Keratinocyte (primary cell): Measurements from ENCODE around the gene CCDC102B. TPM values are rescaled to one million over a fixed set of nuclear protein-coding genes. Genes with fewer than 3 reads are reported as not detected.

Source experiments
- DNase-seq: peaks from one replicate; pipeline ENCODE4 v3.0.0-alpha.2; 2011; ENCODE audit warnings: low read depth, missing footprints, low spot score
- FAIRE-seq: peaks from 2 replicates; lab custom pipeline; 2011; peaks lifted over from hg19 to GRCh38; lab: Jason Lieb, UNC
- H2AFZ ChIP-seq: 2 replicates; pipeline ENCODE4 v1.6.0; 2012; ENCODE audit warnings: low read length, control low read depth, inconsistent platforms; ENCODE audit not compliant: control insufficient read depth
- H3K27ac ChIP-seq: 2 replicates; pipeline ENCODE4 v1.5.1; 2011; ENCODE audit warnings: low read length; ENCODE audit not compliant: control insufficient read depth, insufficient read depth
- H3K27me3 ChIP-seq: 3 replicates; pipeline ENCODE4 v1.6.0; 2011; ENCODE audit warnings: low read length; ENCODE audit not compliant: control insufficient read depth, insufficient read depth; ENCODE audit errors: extremely low read depth
- H3K36me3 ChIP-seq, 2 experiments: 2 replicates in 1 of 2; 3 replicates in 1 of 2; pipeline ENCODE4 v1.5.1; 2011; ENCODE audit warnings: low read length in 2 of 2, mild to moderate bottlenecking in 1 of 2; ENCODE audit not compliant: control insufficient read depth in 2 of 2, insufficient read depth in 2 of 2; ENCODE audit errors: extremely low read depth in 1 of 2
- H3K4me1 ChIP-seq: 3 replicates; pipeline ENCODE4 v1.5.1; 2011; ENCODE audit warnings: low read length; ENCODE audit not compliant: control insufficient read depth, insufficient read depth; ENCODE audit errors: extremely low read depth
- H3K4me2 ChIP-seq: 3 replicates; pipeline ENCODE4 v1.6.0; 2011; ENCODE audit warnings: low read depth, low read length; ENCODE audit not compliant: control insufficient read depth, insufficient read depth; ENCODE audit errors: extremely low read depth
- H3K4me3 ChIP-seq, 3 experiments: fragments of 200-600 bp in 1 of 3; sonication (generic) in 1 of 3; 2 replicates in 2 of 3; 3 replicates in 1 of 3; pipeline ENCODE4 v1.5.1; 2011 to 2016; ENCODE audit warnings: low read length in 3 of 3, mild to moderate bottlenecking in 3 of 3, control low read depth in 2 of 3, inconsistent platforms in 1 of 3, low read depth in 1 of 3, mixed read lengths in 1 of 3, mixed run types in 1 of 3, moderate library complexity in 1 of 3; ENCODE audit not compliant: control insufficient read depth in 2 of 3, insufficient read depth in 2 of 3; ENCODE audit errors: extremely low read depth in 1 of 3
- H3K79me2 ChIP-seq: 2 replicates; pipeline ENCODE4 v1.6.0; 2012; ENCODE audit warnings: low read length; ENCODE audit not compliant: control insufficient read depth, insufficient read depth
- H3K9ac ChIP-seq: 3 replicates; pipeline ENCODE4 v1.6.0; 2011; ENCODE audit warnings: low read length; ENCODE audit not compliant: control insufficient read depth, insufficient read depth; ENCODE audit errors: extremely low read depth
- H3K9me1 ChIP-seq: 3 replicates; pipeline ENCODE4 v1.6.0; 2011; ENCODE audit warnings: low read length; ENCODE audit not compliant: control insufficient read depth, insufficient read depth; ENCODE audit errors: extremely low read depth
- H3K9me3 ChIP-seq: 2 replicates; pipeline ENCODE4 v1.5.1; 2012; ENCODE audit warnings: low read depth, low read length; ENCODE audit not compliant: control insufficient read depth
- H4K20me1 ChIP-seq: 3 replicates; pipeline ENCODE4 v1.6.0; 2011; ENCODE audit warnings: low read length; ENCODE audit not compliant: control insufficient read depth, insufficient read depth; ENCODE audit errors: extremely low read depth
- EZH2 ChIP-seq: IDR thresholded peaks from one replicate; pipeline ENCODE4 v1.6.1; 2012; ENCODE audit warnings: inconsistent platforms, mild to moderate bottlenecking, low read length, moderate library complexity
- dilution Hi-C: fragments of 300-500 bp; cut with MboI; formaldehyde crosslinking; loops from one replicate; pipeline ENCODE4 v1.7.0; 2020; ENCODE audit warnings: low sequenced_read_pairs; ENCODE audit not compliant: extremely low pct_ligation_motif_present
- polyA plus RNA-seq, 5 experiments: library from polyadenylated mRNA; depleted of rRNA in 3 of 5; stranded (reverse) in 3 of 5; stranded (forward) in 1 of 5; unstranded in 1 of 5; fragments of >200 nt; gene quantifications; 1 replicate in 1 of 5; 2 replicates in 3 of 5; 3 replicates in 1 of 5; pipeline versions ENCODE4 v1.2.1 to v1.2.3, GENCODE V29; 2011 to 2012; ENCODE audit warnings: missing spikeins in 2 of 5, low read depth in 1 of 5, low replicate concordance in 1 of 5
- TF ChIP-seq, protein P1 (sequence below), 3 experiments: IDR thresholded peaks in 1 of 3; conservative IDR thresholded peaks in 1 of 3; optimal IDR thresholded peaks in 1 of 3; 2 replicates in 2 of 3; 3 replicates in 1 of 3; pipeline versions ENCODE3 to v1.5.1; 2011; ENCODE audit warnings: low read length in 3 of 3, mild to moderate bottlenecking in 3 of 3, moderate library complexity in 2 of 3, control low read depth in 1 of 3, inconsistent platforms in 1 of 3; ENCODE audit not compliant: insufficient read depth in 2 of 3; ENCODE audit errors: extremely low read depth in 1 of 3

Gene CCDC102B
- polyA plus RNA-seq, 1 donor (not counting 4 experiments of a cell fraction or from before 2014, with no cell fraction given) = 0.60 TPM

DNA sequence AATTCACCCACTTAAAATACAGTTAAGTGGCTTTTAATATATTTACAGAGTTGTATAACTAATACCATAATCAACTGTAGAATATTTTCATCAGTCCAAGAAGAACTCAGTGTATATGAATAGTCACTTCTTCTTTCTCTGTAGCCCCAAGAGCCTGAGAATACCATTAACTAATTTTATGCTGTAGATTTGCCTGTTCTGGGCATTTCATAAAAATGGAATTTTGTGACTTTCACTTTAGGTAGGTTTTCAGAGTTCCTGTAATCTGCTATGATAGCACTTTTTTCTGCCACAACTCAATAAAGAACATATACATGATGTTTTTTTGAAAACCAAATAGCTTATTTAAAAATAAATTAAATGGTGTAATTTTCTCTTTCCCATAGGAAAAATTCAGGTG lies 57.6 kb downstream of the CCDC102B start:
- Histone ChIP-seq H3K9me1 (no peaks in the 10 kb centered on the region), H2AFZ (no peak overlapping the region)

DNA sequence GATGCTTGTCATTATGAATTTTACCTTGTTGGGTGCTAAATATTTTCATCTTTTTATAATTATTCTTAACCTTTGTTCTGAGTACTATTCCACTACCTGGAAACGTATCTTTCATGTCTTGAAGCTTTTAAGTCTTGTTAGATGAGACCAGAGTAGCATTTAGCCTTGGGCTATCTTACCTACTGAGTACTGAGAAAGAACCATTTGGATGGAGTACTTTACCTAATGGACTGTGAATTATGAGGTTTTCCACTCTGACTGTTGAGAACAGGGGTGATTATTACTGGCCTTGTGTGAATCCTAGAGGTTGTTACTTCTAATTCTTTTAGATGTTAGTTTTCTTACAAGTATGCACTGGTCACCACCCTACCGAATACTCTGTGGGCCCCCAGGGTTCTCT lies 63.5 kb downstream of the CCDC102B start:
- Histone ChIP-seq H3K36me3 (no peaks in the 10 kb centered on the region), H3K9ac (no peak overlapping the region), H3K4me2 (no peak overlapping the region), H3K79me2 (no peaks in the 10 kb centered on the region), H3K27ac (no peak overlapping the region), H3K4me3 (no peak overlapping the region), H2AFZ (no peak overlapping the region), H3K9me1 (no peaks in the 10 kb centered on the region), H3K4me1 (no peaks in the 10 kb centered on the region), H3K9me3 (no peaks in the 10 kb centered on the region), H3K27me3 (no peaks in the 10 kb centered on the region), H4K20me1 (no peaks in the 10 kb centered on the region)
- dilution Hi-C loops = no loop called here
- DNase-seq (no peak), FAIRE-seq (no peak)
- TF ChIP-seq, protein P1, sequence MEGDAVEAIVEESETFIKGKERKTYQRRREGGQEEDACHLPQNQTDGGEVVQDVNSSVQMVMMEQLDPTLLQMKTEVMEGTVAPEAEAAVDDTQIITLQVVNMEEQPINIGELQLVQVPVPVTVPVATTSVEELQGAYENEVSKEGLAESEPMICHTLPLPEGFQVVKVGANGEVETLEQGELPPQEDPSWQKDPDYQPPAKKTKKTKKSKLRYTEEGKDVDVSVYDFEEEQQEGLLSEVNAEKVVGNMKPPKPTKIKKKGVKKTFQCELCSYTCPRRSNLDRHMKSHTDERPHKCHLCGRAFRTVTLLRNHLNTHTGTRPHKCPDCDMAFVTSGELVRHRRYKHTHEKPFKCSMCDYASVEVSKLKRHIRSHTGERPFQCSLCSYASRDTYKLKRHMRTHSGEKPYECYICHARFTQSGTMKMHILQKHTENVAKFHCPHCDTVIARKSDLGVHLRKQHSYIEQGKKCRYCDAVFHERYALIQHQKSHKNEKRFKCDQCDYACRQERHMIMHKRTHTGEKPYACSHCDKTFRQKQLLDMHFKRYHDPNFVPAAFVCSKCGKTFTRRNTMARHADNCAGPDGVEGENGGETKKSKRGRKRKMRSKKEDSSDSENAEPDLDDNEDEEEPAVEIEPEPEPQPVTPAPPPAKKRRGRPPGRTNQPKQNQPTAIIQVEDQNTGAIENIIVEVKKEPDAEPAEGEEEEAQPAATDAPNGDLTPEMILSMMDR (optimal IDR thresholded peaks at IDR 0.05 in 1 of 3, IDR thresholded peaks at IDR 0.05 in 1 of 3, conservative IDR thresholded peaks at IDR 0.05 in 1 of 3; ENCODE audit: extremely low read depth in 1 of 3, insufficient read depth in 2 of 3, low read length in 3 of 3) = no peak
- no peak for TF ChIP-seq EZH2

More for the DNA sequence above, 57.6 kb downstream of the CCDC102B start:
- Histone ChIP-seq H3K9me3 (no peaks in the 10 kb centered on the region), H3K27ac (no peak overlapping the region), H4K20me1 (no peaks in the 10 kb centered on the region), H3K79me2 (no peaks in the 10 kb centered on the region), H3K36me3 (no peaks in the 10 kb centered on the region), H3K4me3 (no peak overlapping the region), H3K4me1 (no peaks in the 10 kb centered on the region), H3K9ac (no peak overlapping the region), H3K27me3 (no peaks in the 10 kb centered on the region), H3K4me2 (no peak overlapping the region)
- DNase-seq = no peak
- no peak for FAIRE-seq
- dilution Hi-C loops = no loop called here
- no peak for TF ChIP-seq EZH2
- TF ChIP-seq, protein P1 (optimal IDR thresholded peaks at IDR 0.05 in 1 of 3, IDR thresholded peaks at IDR 0.05 in 1 of 3, conservative IDR thresholded peaks at IDR 0.05 in 1 of 3; ENCODE audit: extremely low read depth in 1 of 3, insufficient read depth in 2 of 3, low read length in 3 of 3) = no peak
